Stimulated activated CD4-positive, alpha-beta T cell treated with anti-CD3 and anti-CD28 coated beads, Interleukin-4, amount 100 ng/mL, for 1 hour (primary cell): ENCODE results near the gene OR14I1.
"Not testable (repeated sequence)": the region's sequence is repeated elsewhere in the genome, so short reads cannot be mapped to it uniquely, and the experiment has no call there.

Experiments used
- DNase-seq: peaks from one replicate; pipeline ENCODE4 v3.0.0-alpha.2; 2020

Gene OR14I1

DNA sequence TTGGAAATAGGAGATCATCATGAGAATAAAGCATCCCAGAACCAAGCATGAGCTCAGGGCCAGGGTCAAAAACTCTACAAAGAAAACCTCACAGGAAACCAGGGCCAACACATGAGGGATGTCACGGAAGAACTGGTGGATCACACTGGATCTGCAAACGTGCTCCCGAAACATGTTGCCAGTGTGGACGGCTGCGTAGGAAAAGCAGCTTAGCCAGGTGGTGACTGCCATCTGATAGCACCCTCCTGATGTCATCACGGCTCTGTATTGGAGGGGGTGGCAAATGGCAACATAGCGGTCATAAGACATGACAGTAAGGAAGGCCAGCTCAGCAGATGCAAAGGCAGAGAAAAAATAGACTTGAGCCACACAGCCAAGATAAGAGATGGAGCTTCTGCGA, 20.9 kb downstream of the OR14I1 start:
- DNase-seq: no peak

- no peak for DNase-seq
Observed at GRCh38 chr1:248670003-248670402, 32.6 kb downstream of the OR14I1 start.

DNA sequence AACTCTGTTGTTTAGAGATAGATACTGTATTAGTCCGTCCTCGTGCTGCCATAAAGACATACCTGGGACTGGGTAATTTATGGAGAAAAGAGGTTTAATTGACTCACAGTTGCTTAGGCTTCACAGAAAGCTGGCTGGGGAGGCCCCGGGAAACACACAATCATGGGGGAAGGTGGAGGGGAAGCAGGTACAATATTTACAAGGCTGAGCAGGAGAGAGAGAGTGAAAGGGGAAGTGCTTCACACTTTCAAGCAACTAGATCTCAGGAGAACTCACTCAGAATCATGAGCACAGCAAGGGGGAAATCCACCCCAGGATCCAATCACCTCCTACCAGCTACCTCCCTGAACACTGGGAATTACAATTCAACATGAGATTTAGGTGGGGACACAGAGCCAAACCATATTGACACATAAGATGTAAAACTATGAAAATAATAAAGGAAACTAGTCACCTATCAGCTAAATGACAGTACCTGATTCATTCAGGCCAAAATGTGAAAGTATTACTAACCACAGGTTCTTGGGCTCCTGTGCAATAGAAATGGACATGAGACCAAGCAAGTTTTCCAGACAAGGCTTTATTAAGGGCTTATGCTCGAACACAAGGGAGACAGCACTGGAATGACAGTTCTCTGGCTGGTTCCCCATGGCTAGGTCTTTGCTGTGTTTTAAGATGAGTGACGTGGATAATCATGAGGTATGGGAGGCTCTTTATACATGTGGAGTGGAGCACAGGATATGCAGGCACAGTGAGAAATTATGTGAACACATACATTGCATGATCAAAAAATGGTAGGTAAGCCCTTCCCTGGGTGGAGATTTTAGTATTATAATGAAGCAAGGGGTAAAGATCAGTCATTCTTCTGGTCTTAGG, 38.9 kb downstream of the OR14I1 start:
- DNase-seq: not testable (repeated sequence)

DNA sequence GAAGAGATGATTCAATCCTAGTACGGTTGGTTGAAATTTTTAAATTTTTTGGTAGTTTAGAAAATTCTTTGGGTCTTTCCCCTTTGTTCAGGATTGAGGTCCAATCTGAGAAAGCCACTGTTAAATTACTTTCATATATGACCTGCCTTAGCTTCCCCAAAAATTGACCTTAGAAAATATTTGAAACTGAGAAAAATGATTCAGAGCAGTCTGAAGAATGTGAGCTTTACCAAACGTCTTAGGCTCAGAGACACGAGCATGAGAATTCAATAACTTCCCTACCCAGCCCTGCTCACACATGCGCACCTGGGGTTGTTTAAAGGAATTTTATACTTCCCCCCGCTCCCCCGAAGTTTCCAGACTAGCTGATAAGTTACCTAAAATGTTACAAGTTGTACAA, 45.8 kb downstream of the OR14I1 start:
- not testable (repeated sequence) for DNase-seq

GRCh38 chr1:248655354-248655753, 47.2 kb downstream of the OR14I1 start, which contains the start of gene OR2T27:
Gene OR2T27 (minus strand): TSS chr1:248655528. CDS start chr1:248650884, 4,644 bp downstream.
- not testable (repeated sequence) for DNase-seq
